SK-N-MC (cell line): ENCODE data around the gene HERC2.
"Not testable (repeated sequence)": the region's sequence is repeated elsewhere in the genome, so short reads cannot be mapped to it uniquely, and the experiment has no call there.

Source experiments
- DNase-seq: peaks from one replicate; pipeline ENCODE4 v3.0.0-alpha.2; 2011; ENCODE audit warnings: low read depth, low spot score
- H3K27ac ChIP-seq: fragments of 200-600 bp; sonication (generic); 2 replicates; pipeline ENCODE4 v1.5.1; 2016; ENCODE audit warnings: mixed run types
- H3K36me3 ChIP-seq: fragments of 200-600 bp; sonication (generic); 2 replicates; pipeline ENCODE4 v1.6.1; 2017; ENCODE audit warnings: antibody characterized with exemption, low read length, mixed read lengths; ENCODE audit not compliant: insufficient read depth
- H3K4me3 ChIP-seq: fragments of 200-600 bp; sonication (generic); 2 replicates; pipeline ENCODE4 v1.5.1; 2016
- H3K9ac ChIP-seq: fragments of 200-600 bp; sonication (generic); 2 replicates; pipeline ENCODE4 v1.8.0; 2017; ENCODE audit warnings: mixed run types, mixed read lengths; ENCODE audit not compliant: insufficient read length
- H3K9me3 ChIP-seq: fragments of 200-600 bp; sonication (generic); 2 replicates; pipeline ENCODE4 v1.6.1; 2017; ENCODE audit warnings: low read depth, mild to moderate bottlenecking, antibody characterized with exemption, low read length, moderate library complexity, mixed read lengths

The HERC2 gene, protein sequence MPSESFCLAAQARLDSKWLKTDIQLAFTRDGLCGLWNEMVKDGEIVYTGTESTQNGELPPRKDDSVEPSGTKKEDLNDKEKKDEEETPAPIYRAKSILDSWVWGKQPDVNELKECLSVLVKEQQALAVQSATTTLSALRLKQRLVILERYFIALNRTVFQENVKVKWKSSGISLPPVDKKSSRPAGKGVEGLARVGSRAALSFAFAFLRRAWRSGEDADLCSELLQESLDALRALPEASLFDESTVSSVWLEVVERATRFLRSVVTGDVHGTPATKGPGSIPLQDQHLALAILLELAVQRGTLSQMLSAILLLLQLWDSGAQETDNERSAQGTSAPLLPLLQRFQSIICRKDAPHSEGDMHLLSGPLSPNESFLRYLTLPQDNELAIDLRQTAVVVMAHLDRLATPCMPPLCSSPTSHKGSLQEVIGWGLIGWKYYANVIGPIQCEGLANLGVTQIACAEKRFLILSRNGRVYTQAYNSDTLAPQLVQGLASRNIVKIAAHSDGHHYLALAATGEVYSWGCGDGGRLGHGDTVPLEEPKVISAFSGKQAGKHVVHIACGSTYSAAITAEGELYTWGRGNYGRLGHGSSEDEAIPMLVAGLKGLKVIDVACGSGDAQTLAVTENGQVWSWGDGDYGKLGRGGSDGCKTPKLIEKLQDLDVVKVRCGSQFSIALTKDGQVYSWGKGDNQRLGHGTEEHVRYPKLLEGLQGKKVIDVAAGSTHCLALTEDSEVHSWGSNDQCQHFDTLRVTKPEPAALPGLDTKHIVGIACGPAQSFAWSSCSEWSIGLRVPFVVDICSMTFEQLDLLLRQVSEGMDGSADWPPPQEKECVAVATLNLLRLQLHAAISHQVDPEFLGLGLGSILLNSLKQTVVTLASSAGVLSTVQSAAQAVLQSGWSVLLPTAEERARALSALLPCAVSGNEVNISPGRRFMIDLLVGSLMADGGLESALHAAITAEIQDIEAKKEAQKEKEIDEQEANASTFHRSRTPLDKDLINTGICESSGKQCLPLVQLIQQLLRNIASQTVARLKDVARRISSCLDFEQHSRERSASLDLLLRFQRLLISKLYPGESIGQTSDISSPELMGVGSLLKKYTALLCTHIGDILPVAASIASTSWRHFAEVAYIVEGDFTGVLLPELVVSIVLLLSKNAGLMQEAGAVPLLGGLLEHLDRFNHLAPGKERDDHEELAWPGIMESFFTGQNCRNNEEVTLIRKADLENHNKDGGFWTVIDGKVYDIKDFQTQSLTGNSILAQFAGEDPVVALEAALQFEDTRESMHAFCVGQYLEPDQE (N-terminal part only)

GRCh38 chr15:28322129-28322588 is at the start of gene HERC2:
HERC2 (minus strand) TSS chr15:28322179; CDS start chr15:28321433, 746 bp downstream.
- peak within 1 kb of the TSS; percentile 57 for H3K4me3 ChIP-seq
- H3K9ac ChIP-seq, DNase-seq, H3K9me3 ChIP-seq, H3K27ac ChIP-seq: not testable (repeated sequence)
- H3K36me3 ChIP-seq: peaks cover 10% of the 10 kb centered on the region

DNA sequence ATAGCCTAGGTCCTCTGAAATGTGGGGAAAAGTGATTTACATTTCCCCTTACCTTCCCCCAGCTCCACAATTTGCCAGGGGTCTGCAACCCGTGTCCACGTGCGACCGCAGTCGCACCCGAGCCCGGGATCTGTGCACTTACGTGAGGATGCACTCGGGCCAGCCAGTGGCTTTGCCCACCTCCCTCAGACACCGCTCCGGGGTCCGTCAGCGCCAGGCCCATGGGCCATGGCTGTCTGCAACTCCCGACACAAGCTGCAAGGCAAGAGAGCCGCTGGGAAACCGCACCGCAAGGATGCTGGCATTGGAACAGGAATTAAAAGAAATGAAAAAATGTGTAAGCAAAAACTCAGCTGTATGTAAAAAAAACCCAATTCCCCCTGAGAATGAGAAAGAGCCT is 43.5 kb upstream of the HERC2 start:
- DNase-seq, H3K27ac ChIP-seq, H3K9me3 ChIP-seq, H3K36me3 ChIP-seq, H3K4me3 ChIP-seq, H3K9ac ChIP-seq: not testable (repeated sequence)

GRCh38 chr15:28357984-28358383 is 36.0 kb upstream of the HERC2 start, which contains the start of gene GOLGA6L24:
GOLGA6L24 (minus strand) TSS chr15:28358084; CDS start chr15:28358023, 61 bp downstream.
- H3K9ac ChIP-seq, H3K9me3 ChIP-seq, H3K36me3 ChIP-seq, H3K27ac ChIP-seq, H3K4me3 ChIP-seq, DNase-seq: not testable (repeated sequence)

GRCh38 chr15:28321358-28322078 is 461 bp downstream of the HERC2 start:
- not testable (repeated sequence) for H3K27ac ChIP-seq, H3K9ac ChIP-seq, H3K9me3 ChIP-seq, DNase-seq
- Histone ChIP-seq H3K36me3 (peaks cover 16% of the 10 kb centered on the region), H3K4me3 (peak overlapping the region; percentile 57)

DNA sequence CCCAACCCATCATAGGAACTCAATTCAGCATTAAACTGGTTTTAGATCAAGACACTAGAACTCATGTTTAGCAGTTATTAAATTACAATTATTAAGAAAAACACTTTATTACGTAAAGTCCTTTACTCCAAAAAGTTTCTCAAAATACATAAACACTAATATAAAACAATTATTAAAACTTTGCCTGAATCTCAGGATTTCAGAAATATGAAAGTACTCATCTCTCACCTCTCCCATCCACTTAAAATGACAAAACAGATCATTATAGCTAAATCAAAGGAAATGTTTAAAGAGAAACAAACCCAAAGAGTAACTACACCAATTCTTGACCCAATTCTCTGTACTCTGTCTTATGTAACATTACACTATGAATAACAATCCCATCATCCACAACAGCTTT is 2.3 kb downstream of the HERC2 start:
- not testable (repeated sequence) for H3K27ac ChIP-seq, DNase-seq, H3K9me3 ChIP-seq, H3K4me3 ChIP-seq, H3K9ac ChIP-seq
- H3K36me3 ChIP-seq: peaks cover 24% of the 10 kb centered on the region

GRCh38 chr15:28318828-28319227 is 3.2 kb downstream of the HERC2 start:
- not testable (repeated sequence) for H3K9me3 ChIP-seq, H3K27ac ChIP-seq, H3K4me3 ChIP-seq, H3K9ac ChIP-seq, DNase-seq
- H3K36me3 ChIP-seq: peaks cover 29% of the 10 kb centered on the region

DNA sequence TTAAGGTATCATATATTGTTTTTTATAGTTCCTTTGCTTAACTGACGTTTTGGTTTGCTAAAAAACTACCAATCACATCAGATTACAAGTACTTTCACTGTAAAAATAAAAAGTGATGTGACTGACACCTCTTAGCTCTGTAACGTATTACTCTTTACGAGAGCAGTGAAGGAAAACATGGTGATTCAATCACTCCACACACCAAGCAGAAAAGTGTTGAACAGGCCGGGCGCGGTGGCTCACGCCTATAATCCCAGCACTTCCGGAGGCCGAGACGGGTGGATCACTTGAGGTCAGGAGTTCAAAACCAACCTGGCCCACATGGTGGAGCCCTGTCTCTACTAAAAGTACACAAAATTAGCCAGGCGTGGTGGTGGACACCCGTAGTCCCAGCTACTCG is 3.9 kb downstream of the HERC2 start:
- DNase-seq, H3K27ac ChIP-seq, H3K9ac ChIP-seq, H3K9me3 ChIP-seq, H3K4me3 ChIP-seq: not testable (repeated sequence)
- H3K36me3 ChIP-seq: peaks cover 33% of the 10 kb centered on the region

- H3K36me3 ChIP-seq: peaks cover 33% of the 10 kb centered on the region
- not testable (repeated sequence) for H3K9ac ChIP-seq, H3K27ac ChIP-seq, H3K4me3 ChIP-seq, H3K9me3 ChIP-seq, DNase-seq
Observed at GRCh38 chr15:28316958-28317357, 5.0 kb downstream of the HERC2 start.

DNA sequence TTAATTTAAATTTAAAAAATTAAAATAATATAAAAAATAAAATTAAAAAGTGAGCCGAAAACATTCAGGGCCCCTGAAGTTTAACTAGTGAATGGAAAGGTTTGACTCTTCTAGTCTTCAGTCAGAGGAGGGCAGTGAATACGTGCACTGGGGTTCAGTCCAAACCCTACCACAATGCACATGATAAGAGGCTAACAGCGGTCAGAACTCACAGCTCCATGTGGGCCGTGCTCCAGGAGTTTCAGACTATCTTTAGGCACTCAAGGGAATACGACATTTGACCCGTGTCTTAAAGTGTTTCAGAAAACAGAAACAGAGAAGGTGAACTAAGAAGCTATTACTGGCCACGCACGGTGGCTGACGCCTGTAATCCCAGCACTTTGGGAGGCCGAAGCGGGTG is 11.5 kb downstream of the HERC2 start:
- not testable (repeated sequence) for H3K4me3 ChIP-seq, H3K9ac ChIP-seq, H3K27ac ChIP-seq, DNase-seq, H3K9me3 ChIP-seq
- peaks cover 31% of the 10 kb centered on the region; the same call in 1 of the 2 replicates for H3K36me3 ChIP-seq

DNA sequence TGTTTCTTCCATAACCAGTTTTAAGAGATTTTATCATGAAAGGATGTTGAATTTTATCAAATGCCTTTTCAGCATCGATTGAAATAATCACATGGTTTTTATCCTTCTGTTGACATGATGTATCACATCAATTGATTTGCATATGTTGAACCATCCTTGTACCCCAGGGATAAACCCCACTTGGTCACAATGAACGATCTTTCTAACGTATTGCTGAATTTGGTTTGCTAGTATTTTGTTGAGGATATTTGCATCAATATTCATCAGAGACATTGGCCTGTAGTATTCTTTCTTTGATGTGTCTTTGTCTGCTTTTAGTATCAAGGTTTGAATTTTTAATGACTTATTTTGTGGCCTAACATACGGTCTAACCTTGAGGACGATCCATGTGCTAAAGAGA is 13.3 kb downstream of the HERC2 start:
- H3K9me3 ChIP-seq, H3K27ac ChIP-seq, H3K4me3 ChIP-seq, H3K9ac ChIP-seq, DNase-seq: not testable (repeated sequence)
- peaks cover 21% of the 10 kb centered on the region; the same call in 1 of the 2 replicates for H3K36me3 ChIP-seq

DNA sequence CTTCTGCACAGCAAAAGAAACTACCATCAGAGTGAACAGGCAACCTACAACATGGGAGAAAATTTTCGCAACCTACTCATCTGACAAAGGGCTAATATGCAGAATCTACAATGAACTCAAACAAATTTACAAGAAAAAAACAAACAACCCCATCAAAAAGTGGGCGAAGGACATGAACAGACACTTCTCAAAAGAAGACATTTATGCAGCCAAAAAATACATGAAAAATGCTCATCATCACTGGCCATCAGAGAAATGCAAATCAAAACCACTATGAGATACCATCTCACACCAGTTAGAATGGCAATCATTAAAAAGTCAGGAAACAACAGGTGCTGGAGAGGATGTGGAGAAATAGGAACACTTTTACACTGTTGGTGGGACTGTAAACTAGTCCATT is 16.3 kb downstream of the HERC2 start:
- H3K36me3 ChIP-seq: peaks cover 16% of the 10 kb centered on the region; the same call in 1 of the 2 replicates
- DNase-seq, H3K4me3 ChIP-seq, H3K9ac ChIP-seq, H3K9me3 ChIP-seq, H3K27ac ChIP-seq: not testable (repeated sequence)

DNA sequence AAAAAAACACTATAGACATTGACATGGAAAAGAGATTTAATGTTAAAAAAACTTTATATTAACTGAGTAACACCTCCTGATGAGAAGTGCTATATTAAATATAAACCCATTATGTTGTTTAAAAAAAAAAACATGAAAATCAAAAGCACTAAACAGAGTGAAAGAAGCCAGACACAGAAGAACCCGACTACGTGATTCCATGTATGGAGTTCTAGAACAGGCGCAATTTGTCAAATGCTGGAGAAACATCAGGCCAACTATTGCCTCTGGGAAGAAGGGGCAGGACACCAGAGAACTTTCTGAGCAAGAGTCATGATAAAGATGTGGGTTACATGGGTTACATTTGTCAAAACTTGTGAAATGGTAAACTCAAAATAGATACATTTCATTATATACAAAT is 24.5 kb downstream of the HERC2 start:
- H3K4me3 ChIP-seq, H3K27ac ChIP-seq, DNase-seq, H3K36me3 ChIP-seq, H3K9me3 ChIP-seq, H3K9ac ChIP-seq: not testable (repeated sequence)

GRCh38 chr15:28296814-28297213 is 25.2 kb downstream of the HERC2 start:
- H3K36me3 ChIP-seq, H3K27ac ChIP-seq, DNase-seq, H3K9ac ChIP-seq, H3K4me3 ChIP-seq, H3K9me3 ChIP-seq: not testable (repeated sequence)
